Mammary epithelial cell (primary cell): ENCODE results near the gene GRIA2.

Experiments used
- CTCF ChIP-seq, 2 donors: IDR thresholded peaks in 1 of 2; conservative IDR thresholded peaks in 1 of 2; 2 replicates each; pipeline ENCODE4 v1.5.1; 2011 to 2012; ENCODE audit warnings: inconsistent platforms in 2 of 2, low read length in 2 of 2, mild to moderate bottlenecking in 2 of 2, control low read depth in 1 of 2, low read depth in 1 of 2; ENCODE audit not compliant: insufficient read depth in 1 of 2; ENCODE audit errors: extremely low read depth in 1 of 2
- EZH2 ChIP-seq: IDR thresholded peaks from 2 replicates; pipeline ENCODE4 v1.6.1; 2012; ENCODE audit warnings: low read length, inconsistent platforms, borderline replicate concordance

DNA sequence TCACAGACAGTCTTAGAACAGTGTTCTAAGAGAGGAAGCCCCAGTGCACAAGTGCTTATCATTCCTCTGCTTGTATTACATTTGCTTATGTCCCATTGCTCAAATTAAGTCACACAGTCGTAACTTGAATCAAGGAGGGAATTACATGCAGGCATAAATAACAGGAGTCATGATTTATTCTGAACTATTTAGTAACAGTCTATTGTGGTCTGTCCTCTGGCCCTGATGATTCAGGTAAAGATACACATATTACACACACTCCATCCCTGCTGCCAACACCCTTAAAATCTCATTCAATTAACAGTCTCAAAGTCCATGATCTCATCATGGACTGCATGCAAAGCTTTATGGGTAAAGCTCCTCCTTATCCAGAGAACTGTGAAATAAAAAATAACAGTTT, 60.1 kb downstream of the GRIA2 start:
- TF ChIP-seq CTCF (conservative IDR thresholded peaks at IDR 0.05 in 1 of 2, IDR thresholded peaks at IDR 0.05 in 1 of 2; ENCODE audit: extremely low read depth in 1 of 2, insufficient read depth in 1 of 2, low read depth in 1 of 2, low read length in 2 of 2), result no peak
- TF ChIP-seq EZH2, result no peak
